Omental fat pad (tissue), 4 donors: ENCODE measurements around the gene COPS3. TPM values are rescaled to one million over a fixed set of nuclear protein-coding genes. Genes with fewer than 3 reads are reported as not detected.

Experiments
- ATAC-seq: fragments of 150-250 bp; one replicate; pipeline ENCODE4 v1.9.1; 2016; ENCODE audit warnings: mild to moderate bottlenecking, moderate library complexity; ENCODE audit not compliant: low FRiP score
- DNase-seq: peaks from one replicate; pipeline ENCODE4 v3.0.0-alpha.2; 2019; ENCODE audit warnings: low spot score
- total RNA-seq, 4 donors: library from RNA; depleted of rRNA; stranded (reverse); fragments of >200 nt; gene quantifications; one replicate each; pipeline ENCODE4 v1.1.0, GENCODE V29; 2016
- TF ChIP-seq, protein P1 (sequence below), 3 donors: fragments of 450-650 bp; IDR thresholded peaks; one replicate each; pipeline ENCODE4 v1.5.1; 2016 to 2017; ENCODE audit warnings: antibody characterized with exemption in 3 of 3, mild to moderate bottlenecking in 3 of 3, moderate library complexity in 2 of 3

The COPS3 gene
- total RNA-seq, 4 donors from 2014 or later, result 39.9 to 68.9 (median 49.5) TPM

- peak; percentile 82 for ATAC-seq
- TF ChIP-seq, protein P1, sequence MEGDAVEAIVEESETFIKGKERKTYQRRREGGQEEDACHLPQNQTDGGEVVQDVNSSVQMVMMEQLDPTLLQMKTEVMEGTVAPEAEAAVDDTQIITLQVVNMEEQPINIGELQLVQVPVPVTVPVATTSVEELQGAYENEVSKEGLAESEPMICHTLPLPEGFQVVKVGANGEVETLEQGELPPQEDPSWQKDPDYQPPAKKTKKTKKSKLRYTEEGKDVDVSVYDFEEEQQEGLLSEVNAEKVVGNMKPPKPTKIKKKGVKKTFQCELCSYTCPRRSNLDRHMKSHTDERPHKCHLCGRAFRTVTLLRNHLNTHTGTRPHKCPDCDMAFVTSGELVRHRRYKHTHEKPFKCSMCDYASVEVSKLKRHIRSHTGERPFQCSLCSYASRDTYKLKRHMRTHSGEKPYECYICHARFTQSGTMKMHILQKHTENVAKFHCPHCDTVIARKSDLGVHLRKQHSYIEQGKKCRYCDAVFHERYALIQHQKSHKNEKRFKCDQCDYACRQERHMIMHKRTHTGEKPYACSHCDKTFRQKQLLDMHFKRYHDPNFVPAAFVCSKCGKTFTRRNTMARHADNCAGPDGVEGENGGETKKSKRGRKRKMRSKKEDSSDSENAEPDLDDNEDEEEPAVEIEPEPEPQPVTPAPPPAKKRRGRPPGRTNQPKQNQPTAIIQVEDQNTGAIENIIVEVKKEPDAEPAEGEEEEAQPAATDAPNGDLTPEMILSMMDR (IDR thresholded peaks at IDR 0.05), result no peak
- DNase-seq, result peak; percentile 85
Observed at GRCh38 chr17:17206124-17206912, 74.7 kb downstream of the COPS3 start, which contains the start of gene PLD6. Gene PLD6, minus strand, starts transcription at chr17:17206333. Its CDS starts 47 bp downstream, at chr17:17206286.

- TF ChIP-seq, protein P1 (IDR thresholded peaks at IDR 0.05), result no peak
- ATAC-seq (peak; percentile 49), DNase-seq (peak; percentile 39)
Observed at GRCh38 chr17:17205368-17206123, 75.5 kb downstream of the COPS3 start.

- no peak for DNase-seq
- TF ChIP-seq, protein P1 (IDR thresholded peaks at IDR 0.05), result no peak
- no peak for ATAC-seq
Observed at GRCh38 chr17:17204635-17205231, 76.3 kb downstream of the COPS3 start.

GRCh38 chr17:17204041-17204591, 76.9 kb downstream of the COPS3 start:
- ATAC-seq (no peak), DNase-seq (no peak)
- TF ChIP-seq, protein P1 (IDR thresholded peaks at IDR 0.05), result no peak

GRCh38 chr17:17203173-17203730, 77.8 kb downstream of the COPS3 start:
- TF ChIP-seq, protein P1 (IDR thresholded peaks at IDR 0.05), result no peak
- no peak for ATAC-seq

GRCh38 chr17:17201907-17202306, 79.1 kb downstream of the COPS3 start:
- TF ChIP-seq, protein P1 (IDR thresholded peaks at IDR 0.05), result no peak
- no peak for DNase-seq
- ATAC-seq, result no peak

More at GRCh38 chr17:17203173-17203730, 77.8 kb downstream of the COPS3 start:
- no peak for DNase-seq
